Measurements from ENCODE around the gene HOXA6. TPM values are rescaled to one million over a fixed set of nuclear protein-coding genes. Genes with fewer than 3 reads are reported as not detected.

HOXA6 gene
- total RNA-seq, 1 donor from 2014 or later: 3.1 TPM

- H3K36me3 ChIP-seq (ENCODE audit: control insufficient read depth in 3 of 3, insufficient read depth in 3 of 3, low read length in 3 of 3): peaks cover 0 to 6% (median 0%) of the 10 kb centered on the region in 3 donors
- no peaks in the 10 kb centered on the region for H3K9me3 ChIP-seq (ENCODE audit: control insufficient read depth in 3 of 3, low read length in 3 of 3)
- no peak overlapping the region for H3K27ac ChIP-seq (ENCODE audit: low read depth, low read length)
- no peaks in the 10 kb centered on the region for H3K27me3 ChIP-seq (ENCODE audit: control insufficient read depth in 3 of 3, insufficient read depth in 3 of 3, low read length in 3 of 3)
- H3K4me3 ChIP-seq (ENCODE audit: low read length in 3 of 3): no peak overlapping the region
- peaks cover 29 to 42% (median 40%) of the 10 kb centered on the region in 3 donors for H3K4me1 ChIP-seq (ENCODE audit: control insufficient read depth in 3 of 3, insufficient read depth in 3 of 3, low read length in 3 of 3)
- peak overlapping the region in 1 of 3 donors; percentile 54 for H3K9ac ChIP-seq (ENCODE audit: low read depth in 1 of 3, low read length in 3 of 3)
Measured at GRCh38 chr7:27161721-27162560, 14.4 kb upstream of the HOXA6 start.

DNA sequence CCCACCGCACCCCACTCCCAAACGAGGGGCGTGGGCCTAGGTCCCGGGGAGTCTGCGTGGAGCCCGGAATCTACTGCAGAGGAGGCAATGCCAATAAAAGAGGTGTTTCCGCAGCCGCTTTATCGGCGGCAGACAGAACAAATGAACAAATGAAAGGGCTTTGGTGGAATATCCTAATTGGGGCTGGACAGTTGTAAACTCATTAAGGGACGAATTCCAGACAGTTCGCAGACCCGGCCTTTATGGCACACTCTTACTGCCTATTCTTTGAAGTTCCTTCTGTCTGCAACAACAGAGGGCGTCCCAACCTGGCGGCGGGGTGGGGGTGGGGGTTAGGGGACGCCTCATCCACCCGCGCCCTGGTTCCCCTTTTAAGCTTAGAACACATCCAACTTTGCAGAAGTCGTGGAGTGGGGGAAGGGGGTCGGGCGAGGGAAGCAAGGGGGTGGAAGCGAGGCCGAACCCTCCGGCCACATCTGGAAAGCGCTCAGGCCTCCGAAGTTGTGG lies 13.7 kb upstream of the HOXA6 start:
- H3K4me1 ChIP-seq (ENCODE audit: control insufficient read depth in 3 of 3, insufficient read depth in 3 of 3, low read length in 3 of 3): peaks cover 24 to 38% (median 36%) of the 10 kb centered on the region in 3 donors
- H3K27ac ChIP-seq (ENCODE audit: low read depth, low read length): peak overlapping the region; percentile 79
- no peaks in the 10 kb centered on the region for H3K9me3 ChIP-seq (ENCODE audit: control insufficient read depth in 3 of 3, low read length in 3 of 3)
- H3K9ac ChIP-seq (ENCODE audit: low read depth in 1 of 3, low read length in 3 of 3): peak overlapping the region; percentile 63 to 88 (median 74)
- no peaks in the 10 kb centered on the region for H3K27me3 ChIP-seq (ENCODE audit: control insufficient read depth in 3 of 3, insufficient read depth in 3 of 3, low read length in 3 of 3)
- peak overlapping the region; percentile 70 to 84 (median 81) for H3K4me3 ChIP-seq (ENCODE audit: low read length in 3 of 3)
- H3K36me3 ChIP-seq (ENCODE audit: control insufficient read depth in 3 of 3, insufficient read depth in 3 of 3, low read length in 3 of 3): peaks cover 0 to 6% (median 0%) of the 10 kb centered on the region in 3 donors

DNA sequence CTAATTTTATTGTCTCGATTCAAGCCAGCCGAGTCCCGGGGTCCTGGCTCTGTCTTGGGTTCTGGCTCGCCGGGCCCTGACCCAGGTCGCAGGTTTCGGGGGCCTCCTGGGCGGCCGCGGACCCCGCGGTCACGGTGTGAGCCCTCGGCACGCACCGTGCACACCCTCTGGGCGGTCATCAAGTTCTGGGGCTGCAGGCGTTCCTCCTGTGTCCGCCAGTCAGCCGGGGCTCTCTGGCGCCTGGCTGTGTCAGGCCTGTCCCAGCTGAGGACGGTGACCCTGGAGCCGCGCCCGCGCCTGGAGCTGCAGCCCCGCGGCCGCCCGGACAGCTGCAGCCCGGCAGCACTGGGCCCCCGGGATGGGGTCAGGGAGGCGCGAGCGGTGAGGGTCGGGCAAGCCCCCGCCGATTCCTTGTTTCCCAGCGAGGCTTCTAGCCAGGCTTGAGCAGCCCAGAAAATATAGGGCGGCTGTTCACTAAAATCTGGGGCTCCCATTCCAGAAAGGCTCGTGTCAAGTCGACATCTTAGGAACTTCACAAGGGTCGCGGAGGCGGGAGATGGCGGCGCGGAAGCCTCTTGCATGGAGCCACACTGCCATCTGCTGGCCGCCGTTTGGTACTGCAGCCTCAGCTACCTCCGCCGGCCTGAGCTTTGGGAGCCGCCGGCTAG lies 13.1 kb upstream of the HOXA6 start:
- H3K9ac ChIP-seq (ENCODE audit: low read depth in 1 of 3, low read length in 3 of 3): peak overlapping the region; percentile 74 to 88 (median 76)
- H3K36me3 ChIP-seq (ENCODE audit: control insufficient read depth in 3 of 3, insufficient read depth in 3 of 3, low read length in 3 of 3): peaks cover 0 to 6% (median 0%) of the 10 kb centered on the region in 3 donors
- H3K27me3 ChIP-seq (ENCODE audit: control insufficient read depth in 3 of 3, insufficient read depth in 3 of 3, low read length in 3 of 3): no peaks in the 10 kb centered on the region
- peaks cover 25 to 35% (median 33%) of the 10 kb centered on the region in 3 donors for H3K4me1 ChIP-seq (ENCODE audit: control insufficient read depth in 3 of 3, insufficient read depth in 3 of 3, low read length in 3 of 3)
- peak overlapping the region; percentile 70 to 84 (median 81) for H3K4me3 ChIP-seq (ENCODE audit: low read length in 3 of 3)
- peak overlapping the region; percentile 79 for H3K27ac ChIP-seq (ENCODE audit: low read depth, low read length)
- H3K9me3 ChIP-seq (ENCODE audit: control insufficient read depth in 3 of 3, low read length in 3 of 3): no peaks in the 10 kb centered on the region

GRCh38 chr7:27160145-27160545 lies 12.6 kb upstream of the HOXA6 start:
- peak overlapping the region; percentile 79 for H3K27ac ChIP-seq (ENCODE audit: low read depth, low read length)

DNA sequence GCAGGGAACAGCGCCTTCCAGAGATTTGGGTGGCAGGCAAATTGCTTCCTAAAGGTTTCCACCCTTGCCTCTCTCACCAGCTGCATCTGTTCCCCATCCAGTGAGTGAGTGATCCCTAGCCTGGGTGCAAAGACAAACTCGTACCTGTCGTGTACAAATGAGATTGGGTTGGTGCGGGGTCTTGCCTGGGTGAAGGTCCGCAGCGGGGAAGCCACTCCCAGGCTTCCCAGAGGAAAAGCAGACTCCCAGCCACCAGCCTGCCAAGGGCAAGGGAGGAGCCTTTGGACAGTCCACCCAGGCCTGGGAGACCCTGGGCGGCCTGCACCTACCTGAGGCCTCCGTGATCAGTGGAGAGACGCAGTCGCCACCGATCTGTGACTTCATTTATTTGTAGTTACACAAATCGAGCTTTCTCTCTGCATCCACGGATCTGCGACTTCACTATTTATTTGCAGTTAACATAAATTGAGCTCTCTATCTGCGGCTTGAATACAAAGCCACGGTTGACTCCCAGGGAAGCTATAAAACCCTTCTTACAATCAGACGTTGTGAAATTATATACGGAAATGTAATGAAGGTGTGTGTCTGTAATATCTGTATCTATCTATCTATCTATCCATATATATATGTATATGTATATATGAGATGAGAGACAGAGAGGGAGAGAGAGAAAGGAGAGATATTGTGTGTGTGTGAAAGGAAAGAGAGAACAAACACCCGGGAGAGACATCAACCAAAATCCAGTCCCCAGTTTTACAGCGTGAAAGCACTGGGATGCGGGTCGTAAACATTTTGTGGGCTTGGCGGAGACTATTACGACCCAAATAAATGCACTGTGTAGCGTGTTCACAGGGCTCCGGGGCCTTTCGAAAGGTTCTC lies 11.9 kb upstream of the HOXA6 start:
- Histone ChIP-seq H3K9me3 (ENCODE audit: control insufficient read depth in 3 of 3, low read length in 3 of 3) (no peaks in the 10 kb centered on the region), H3K36me3 (ENCODE audit: control insufficient read depth in 3 of 3, insufficient read depth in 3 of 3, low read length in 3 of 3) (peaks cover 0 to 6% (median 0%) of the 10 kb centered on the region in 3 donors), H3K9ac (ENCODE audit: low read depth in 1 of 3, low read length in 3 of 3) (peak overlapping the region in 1 of 3 donors; percentile 88), H3K27ac (ENCODE audit: low read depth, low read length) (peak overlapping the region; percentile 79), H3K4me3 (ENCODE audit: low read length in 3 of 3) (peak overlapping the region in 2 of 3 donors; percentile 81 to 84), H3K27me3 (ENCODE audit: control insufficient read depth in 3 of 3, insufficient read depth in 3 of 3, low read length in 3 of 3) (no peaks in the 10 kb centered on the region), H3K4me1 (ENCODE audit: control insufficient read depth in 3 of 3, insufficient read depth in 3 of 3, low read length in 3 of 3) (peaks cover 28 to 40% (median 38%) of the 10 kb centered on the region in 3 donors)

More at GRCh38 chr7:27160145-27160545, 12.6 kb upstream of the HOXA6 start:
- Histone ChIP-seq H3K27me3 (ENCODE audit: control insufficient read depth in 3 of 3, insufficient read depth in 3 of 3, low read length in 3 of 3) (no peaks in the 10 kb centered on the region), H3K4me3 (ENCODE audit: low read length in 3 of 3) (peak overlapping the region; percentile 70 to 84 (median 81)), H3K9me3 (ENCODE audit: control insufficient read depth in 3 of 3, low read length in 3 of 3) (no peaks in the 10 kb centered on the region), H3K4me1 (ENCODE audit: control insufficient read depth in 3 of 3, insufficient read depth in 3 of 3, low read length in 3 of 3) (peaks cover 30 to 40% (median 38%) of the 10 kb centered on the region in 3 donors), H3K9ac (ENCODE audit: low read depth in 1 of 3, low read length in 3 of 3) (peak overlapping the region; percentile 74 to 88 (median 76)), H3K36me3 (ENCODE audit: control insufficient read depth in 3 of 3, insufficient read depth in 3 of 3, low read length in 3 of 3) (peaks cover 0 to 6% (median 0%) of the 10 kb centered on the region in 3 donors)

DNA sequence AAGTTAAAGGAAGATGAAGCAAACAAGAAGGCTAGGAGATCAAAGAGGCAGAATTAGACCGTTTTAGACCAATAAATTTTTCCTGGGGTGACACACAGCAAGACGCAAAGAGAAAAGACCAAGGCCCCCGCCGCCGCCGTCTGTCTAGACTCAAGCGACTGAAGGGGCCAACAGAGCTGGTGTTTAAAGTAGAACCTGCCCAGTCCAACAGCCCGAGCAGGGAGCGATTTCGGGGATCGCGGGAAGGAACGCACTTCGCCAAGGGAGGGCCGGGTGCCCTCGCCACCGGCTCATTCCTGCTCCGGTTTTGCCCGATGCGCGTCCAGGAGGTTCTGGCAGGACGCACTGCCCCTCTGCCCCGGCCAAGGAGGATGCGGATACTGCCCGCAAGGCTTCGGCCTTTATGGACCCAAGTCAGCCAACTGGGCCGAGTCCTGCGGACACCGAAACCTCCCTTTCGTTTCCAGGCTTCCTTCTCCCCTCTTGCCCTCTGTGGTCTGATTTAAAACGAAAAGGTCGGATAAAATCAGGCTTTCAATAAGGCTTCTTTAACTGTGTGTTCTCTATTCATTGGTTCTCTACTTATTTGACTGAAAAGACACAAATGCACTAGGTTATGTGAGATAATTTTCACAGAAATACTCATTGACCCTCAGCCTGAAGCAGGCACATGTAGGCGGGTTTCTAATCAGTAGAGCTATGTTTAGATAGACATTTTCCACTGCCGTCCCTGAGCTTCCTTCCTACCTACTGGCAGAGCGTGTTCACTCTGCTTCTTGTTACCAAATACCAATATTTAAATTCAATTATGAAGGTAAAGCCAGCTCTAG lies 11.1 kb upstream of the HOXA6 start:
- H3K4me1 ChIP-seq (ENCODE audit: control insufficient read depth in 3 of 3, insufficient read depth in 3 of 3, low read length in 3 of 3): peaks cover 22 to 32% (median 31%) of the 10 kb centered on the region in 3 donors
- H3K4me3 ChIP-seq (ENCODE audit: low read length in 3 of 3): no peak overlapping the region
- no peaks in the 10 kb centered on the region for H3K9me3 ChIP-seq (ENCODE audit: control insufficient read depth in 3 of 3, low read length in 3 of 3)
- no peaks in the 10 kb centered on the region for H3K27me3 ChIP-seq (ENCODE audit: control insufficient read depth in 3 of 3, insufficient read depth in 3 of 3, low read length in 3 of 3)
- H3K9ac ChIP-seq (ENCODE audit: low read depth in 1 of 3, low read length in 3 of 3): no peak overlapping the region
- H3K27ac ChIP-seq (ENCODE audit: low read depth, low read length): no peak overlapping the region
- H3K36me3 ChIP-seq (ENCODE audit: control insufficient read depth in 3 of 3, insufficient read depth in 3 of 3, low read length in 3 of 3): peaks cover 0 to 7% (median 0%) of the 10 kb centered on the region in 3 donors

DNA sequence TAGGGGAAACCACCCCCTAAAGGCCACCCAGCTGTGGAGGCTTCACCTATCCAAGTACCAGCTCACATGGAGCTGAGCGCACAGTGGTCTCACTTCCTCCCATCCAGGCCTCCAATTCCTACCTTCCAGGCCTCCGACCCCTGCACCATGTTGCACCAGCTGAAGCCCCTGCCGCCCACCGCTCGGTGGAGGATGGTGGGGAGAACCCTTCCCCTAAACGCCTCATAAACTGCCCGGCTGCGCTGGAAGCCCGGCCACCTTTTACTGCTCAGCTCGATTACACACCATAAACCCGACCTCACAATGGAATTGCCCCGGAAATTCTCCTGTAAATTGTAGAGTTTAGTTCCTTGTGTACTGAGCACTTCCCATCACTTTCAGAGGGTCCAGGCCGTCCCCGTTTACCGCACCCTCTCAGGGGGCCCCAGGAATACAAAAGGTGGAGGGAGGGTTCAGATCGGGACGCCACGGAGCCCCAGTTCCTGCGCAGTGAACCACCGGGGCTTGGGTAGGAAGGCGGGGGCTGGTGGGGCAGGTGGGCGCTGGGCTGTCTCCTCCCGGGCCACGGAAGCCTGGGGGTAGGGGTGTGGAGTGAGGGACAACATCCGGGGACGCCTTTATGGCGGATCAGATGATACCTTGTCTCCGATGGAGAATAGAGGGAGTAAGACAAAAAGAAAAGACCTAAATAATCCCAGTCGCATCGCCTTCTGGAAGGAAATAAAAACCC lies 10.3 kb upstream of the HOXA6 start:
- H3K4me1 ChIP-seq (ENCODE audit: control insufficient read depth in 3 of 3, insufficient read depth in 3 of 3, low read length in 3 of 3): peaks cover 18 to 26% (median 26%) of the 10 kb centered on the region in 3 donors

GRCh38 chr7:27156916-27157701 lies 9.5 kb upstream of the HOXA6 start:
- Histone ChIP-seq H3K36me3 (ENCODE audit: control insufficient read depth in 3 of 3, insufficient read depth in 3 of 3, low read length in 3 of 3) (peaks cover 0 to 2% (median 0%) of the 10 kb centered on the region in 3 donors), H3K4me3 (ENCODE audit: low read length in 3 of 3) (peak overlapping the region; percentile 75 to 89 (median 87)), H3K9me3 (ENCODE audit: control insufficient read depth in 3 of 3, low read length in 3 of 3) (no peaks in the 10 kb centered on the region), H3K9ac (ENCODE audit: low read depth in 1 of 3, low read length in 3 of 3) (peak overlapping the region; percentile 44 to 93 (median 81)), H3K4me1 (ENCODE audit: control insufficient read depth in 3 of 3, insufficient read depth in 3 of 3, low read length in 3 of 3) (peaks cover 20 to 33% (median 33%) of the 10 kb centered on the region in 3 donors), H3K27ac (ENCODE audit: low read depth, low read length) (peak overlapping the region; percentile 88), H3K27me3 (ENCODE audit: control insufficient read depth in 3 of 3, insufficient read depth in 3 of 3, low read length in 3 of 3) (peaks cover 0 to 5% (median 0%) of the 10 kb centered on the region in 3 donors)

More for the DNA sequence above, 10.3 kb upstream of the HOXA6 start:
- Histone ChIP-seq H3K9me3 (ENCODE audit: control insufficient read depth in 3 of 3, low read length in 3 of 3) (no peaks in the 10 kb centered on the region), H3K36me3 (ENCODE audit: control insufficient read depth in 3 of 3, insufficient read depth in 3 of 3, low read length in 3 of 3) (peaks cover 0 to 2% (median 0%) of the 10 kb centered on the region in 3 donors), H3K27me3 (ENCODE audit: control insufficient read depth in 3 of 3, insufficient read depth in 3 of 3, low read length in 3 of 3) (no peaks in the 10 kb centered on the region), H3K27ac (ENCODE audit: low read depth, low read length) (no peak overlapping the region), H3K4me3 (ENCODE audit: low read length in 3 of 3) (no peak overlapping the region), H3K9ac (ENCODE audit: low read depth in 1 of 3, low read length in 3 of 3) (no peak overlapping the region)
